ENCODE results near the gene KIAA1328. TPM values are rescaled to one million over a fixed set of nuclear protein-coding genes. Genes with fewer than 3 reads are reported as not detected.
A peak's percentile ranks its signal among the peaks of the same experiment; 100 is the strongest.

The KIAA1328 gene
- total RNA-seq, 1 experiment from 2014 or later = 10.2 TPM

- Mint-ChIP-seq H3K4me1 (ENCODE audit: low read depth, unreplicated experiment) (peaks cover 35% of the 10 kb centered on the region), H3K27me3 (ENCODE audit: unreplicated experiment) (peaks cover 31% of the 10 kb centered on the region), H3K9me3 (ENCODE audit: low read depth, unreplicated experiment) (no peaks in the 10 kb centered on the region), H3K4me3 (ENCODE audit: low read depth, unreplicated experiment) (peak overlapping the region; percentile 74), H3K27ac (ENCODE audit: unreplicated experiment) (peak overlapping the region; percentile 42), H3K36me3 (ENCODE audit: insufficient read depth, unreplicated experiment) (peaks cover 30% of the 10 kb centered on the region)
- BruUV-seq (replicated peaks) = no TSS peak
- no peak for TF ChIP-seq CTCF (IDR thresholded peaks at IDR 0.05; ENCODE audit: unreplicated experiment)
- intact Hi-C loops (cut with micrococcal nuclease; ENCODE audit: unreplicated experiment) = loop anchor here (5.0 to 10.0 kb wide), 3 partner anchors 77 to 419 kb away; no protein-coding TSS in a partner anchor
- DNase-seq = no peak
- CTCF ChIA-PET = no interaction called here
Measured at GRCh38 chr18:37254236-37254754, 425.4 kb downstream of the KIAA1328 start.

GRCh38 chr18:37254973-37255372 lies 426.0 kb downstream of the KIAA1328 start:
- intact Hi-C loops (cut with micrococcal nuclease; ENCODE audit: unreplicated experiment) = loop anchor here (5.0 to 10.0 kb wide), 4 partner anchors 78 to 420 kb away; no protein-coding TSS in a partner anchor
- no peak for DNase-seq
- CTCF ChIA-PET = no interaction called here
- H3K9me3 Mint-ChIP-seq (ENCODE audit: low read depth, unreplicated experiment) = no peaks in the 10 kb centered on the region
- peak overlapping the region; percentile 74 for H3K4me3 Mint-ChIP-seq (ENCODE audit: low read depth, unreplicated experiment)
- H3K4me1 Mint-ChIP-seq (ENCODE audit: low read depth, unreplicated experiment) = peaks cover 29% of the 10 kb centered on the region
- H3K27ac Mint-ChIP-seq (ENCODE audit: unreplicated experiment) = peak overlapping the region; percentile 42
- no TSS peak for BruUV-seq (replicated peaks)
- peaks cover 30% of the 10 kb centered on the region for H3K36me3 Mint-ChIP-seq (ENCODE audit: insufficient read depth, unreplicated experiment)
- TF ChIP-seq CTCF (IDR thresholded peaks at IDR 0.05; ENCODE audit: unreplicated experiment) = no peak
- peaks cover 38% of the 10 kb centered on the region for H3K27me3 Mint-ChIP-seq (ENCODE audit: unreplicated experiment)

GRCh38 chr18:37258131-37258530 lies 429.2 kb downstream of the KIAA1328 start:
- H3K36me3 Mint-ChIP-seq (ENCODE audit: insufficient read depth, unreplicated experiment) = peaks cover 14% of the 10 kb centered on the region
- intact Hi-C loops (cut with micrococcal nuclease; ENCODE audit: unreplicated experiment) = loop anchor here (5.0 to 10.0 kb wide), 2 partner anchors 311 to 423 kb away; no protein-coding TSS in a partner anchor
- BruUV-seq (replicated peaks) = no TSS peak

GRCh38 chr18:37258819-37259218 lies 429.9 kb downstream of the KIAA1328 start:
- CTCF ChIA-PET = no interaction called here
- H3K9me3 Mint-ChIP-seq (ENCODE audit: low read depth, unreplicated experiment) = no peaks in the 10 kb centered on the region
- intact Hi-C loops (cut with micrococcal nuclease; ENCODE audit: unreplicated experiment) = loop anchor here (5.0 to 10.0 kb wide), 2 partner anchors 312 to 424 kb away; no protein-coding TSS in a partner anchor

More at GRCh38 chr18:37258131-37258530, 429.2 kb downstream of the KIAA1328 start:
- Mint-ChIP-seq H3K9me3 (ENCODE audit: low read depth, unreplicated experiment) (no peaks in the 10 kb centered on the region), H3K4me1 (ENCODE audit: low read depth, unreplicated experiment) (no peaks in the 10 kb centered on the region), H3K27ac (ENCODE audit: unreplicated experiment) (no peak overlapping the region), H3K27me3 (ENCODE audit: unreplicated experiment) (peaks cover 70% of the 10 kb centered on the region), H3K4me3 (ENCODE audit: low read depth, unreplicated experiment) (no peak overlapping the region)
- CTCF ChIA-PET = no interaction called here
- DNase-seq = no peak
- TF ChIP-seq CTCF (IDR thresholded peaks at IDR 0.05; ENCODE audit: unreplicated experiment) = no peak

More at GRCh38 chr18:37258819-37259218, 429.9 kb downstream of the KIAA1328 start:
- no peak for TF ChIP-seq CTCF (IDR thresholded peaks at IDR 0.05; ENCODE audit: unreplicated experiment)
- no peak for DNase-seq
- no TSS peak for BruUV-seq (replicated peaks)
- Mint-ChIP-seq H3K27me3 (ENCODE audit: unreplicated experiment) (peaks cover 76% of the 10 kb centered on the region), H3K4me1 (ENCODE audit: low read depth, unreplicated experiment) (no peaks in the 10 kb centered on the region), H3K36me3 (ENCODE audit: insufficient read depth, unreplicated experiment) (peaks cover 7% of the 10 kb centered on the region), H3K27ac (ENCODE audit: unreplicated experiment) (no peak overlapping the region), H3K4me3 (ENCODE audit: low read depth, unreplicated experiment) (no peak overlapping the region)

Measured in Calu3 (cell line).